Measurements from ENCODE around the gene YTHDF2. TPM values are rescaled to one million over a fixed set of nuclear protein-coding genes. Genes with fewer than 3 reads are reported as not detected.

YTHDF2 gene
- total and polyA plus RNA-seq, 2 of the 13 experiments (the other 11 are each of a cell fraction or from before 2014, with no cell fraction given), result 48.4 to 59.6 TPM

DNA sequence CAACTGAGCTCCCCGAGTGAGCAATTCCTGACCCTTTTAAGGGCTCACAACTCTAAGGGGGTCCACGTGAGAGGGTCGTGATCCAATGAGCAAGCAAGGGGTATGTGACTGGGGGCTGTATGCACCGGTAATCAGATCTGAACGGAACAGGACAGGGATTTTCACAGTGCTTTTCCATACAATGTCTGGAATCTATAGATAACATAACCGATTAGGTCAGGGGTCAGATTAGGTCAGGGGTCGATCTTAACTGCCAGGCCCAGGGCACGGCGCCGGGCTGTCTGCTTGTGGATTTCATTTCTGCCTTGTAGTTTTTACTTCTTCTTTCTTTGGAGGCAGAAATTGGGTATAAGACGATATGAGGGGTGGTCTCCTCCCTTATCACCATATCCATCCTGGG is 44.6 kb downstream of the YTHDF2 start (continued):
- TF ChIP-seq SKIL (CRISPR knock-in tag; IDR thresholded peaks at IDR 0.05; ENCODE audit: borderline replicate concordance) (no peak), TOPORS (CRISPR knock-in tag; IDR thresholded peaks at IDR 0.05) (no peak), NR2F1 (CRISPR knock-in tag; IDR thresholded peaks at IDR 0.05) (peak in 1 of 2 experiments; percentile 45; a peak in 1 of 4 replicates), SALL1 (CRISPR knock-in tag; IDR thresholded peaks at IDR 0.05) (0 out of 2 replicates have a peak, but pooled peaks have one; percentile 5), RXRA (CRISPR knock-in tag; IDR thresholded peaks at IDR 0.05) (no peak), NR2C2 (CRISPR knock-in tag; IDR thresholded peaks at IDR 0.05; ENCODE audit: borderline replicate concordance) (0 out of 2 replicates have a peak, but pooled peaks have one; percentile 47), ZNF260 (CRISPR knock-in tag; IDR thresholded peaks at IDR 0.05; ENCODE audit: borderline replicate concordance, low read depth) (no peak), ZNF484 (CRISPR knock-in tag; IDR thresholded peaks at IDR 0.05; ENCODE audit: borderline replicate concordance, low read depth) (no peak)

DNA sequence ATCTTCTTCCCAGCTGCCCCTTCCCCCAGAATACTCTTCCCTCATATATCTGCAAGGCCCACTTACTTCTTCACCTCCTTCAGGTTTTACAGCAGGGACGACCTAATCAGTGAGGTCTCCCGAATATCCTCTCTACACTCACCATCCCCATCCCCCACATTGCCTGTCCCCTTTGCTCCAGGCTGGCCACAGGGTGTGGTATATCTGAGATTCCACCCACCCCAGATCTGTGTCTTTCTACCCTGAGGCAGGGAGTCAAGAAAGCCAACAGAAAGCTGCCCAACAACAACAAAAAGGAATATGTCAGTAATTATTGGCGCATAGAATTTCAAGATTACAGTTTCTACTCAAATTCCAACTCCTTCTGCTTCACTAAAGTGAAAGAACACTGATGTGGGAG is 45.3 kb downstream of the YTHDF2 start:
- FAIRE-seq (no peak), ATAC-seq (peak; percentile 34), DNase-seq (ENCODE audit: low spot score) (no peak)
- H3K4me1 ChIP-seq (ENCODE audit: insufficient read depth, low read length), result peaks cover 49% of the 10 kb centered on the region
- TF ChIP-seq, protein P1, sequence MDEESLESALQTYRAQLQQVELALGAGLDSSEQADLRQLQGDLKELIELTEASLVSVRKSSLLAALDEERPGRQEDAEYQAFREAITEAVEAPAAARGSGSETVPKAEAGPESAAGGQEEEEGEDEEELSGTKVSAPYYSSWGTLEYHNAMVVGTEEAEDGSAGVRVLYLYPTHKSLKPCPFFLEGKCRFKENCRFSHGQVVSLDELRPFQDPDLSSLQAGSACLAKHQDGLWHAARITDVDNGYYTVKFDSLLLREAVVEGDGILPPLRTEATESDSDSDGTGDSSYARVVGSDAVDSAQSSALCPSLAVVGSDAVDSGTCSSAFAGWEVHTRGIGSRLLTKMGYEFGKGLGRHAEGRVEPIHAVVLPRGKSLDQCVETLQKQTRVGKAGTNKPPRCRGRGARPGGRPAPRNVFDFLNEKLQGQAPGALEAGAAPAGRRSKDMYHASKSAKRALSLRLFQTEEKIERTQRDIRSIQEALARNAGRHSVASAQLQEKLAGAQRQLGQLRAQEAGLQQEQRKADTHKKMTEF (CRISPR knock-in tag; IDR thresholded peaks at IDR 0.05), result no peak
- TF ChIP-seq ZFAT (CRISPR knock-in tag; conservative IDR thresholded peaks at IDR 0.05), result no peak
- WGBS (ENCODE audit: low lambda C conversion rate), result 38% methylated on average over 3 of the region's 3 CpGs
- no peak overlapping the region for H3K27ac ChIP-seq (ENCODE audit: extremely low read length, insufficient read depth, low read length)
- POLR2A ChIA-PET, result no interaction called here
- H3K9ac ChIP-seq (ENCODE audit: insufficient read depth, low read depth, low read length), result 0 out of 2 replicates have a peak overlapping the region, but pooled peaks have one; percentile 38
- H2AFZ ChIP-seq (ENCODE audit: low read length), result peak overlapping the region; percentile 38
- H3K9me3 ChIP-seq (ENCODE audit: low read length), result no peaks in the 10 kb centered on the region
- H3K27me3 ChIP-seq (ENCODE audit: control insufficient read depth in 1 of 2, insufficient read depth in 2 of 2, low read length in 2 of 2), result peaks cover 0 to 13% of the 10 kb centered on the region in 2 experiments; a peak in 2 of 5 replicates
- no peaks in the 10 kb centered on the region for H4K20me1 ChIP-seq (ENCODE audit: insufficient read depth, low read length)
- H3K4me3 ChIP-seq (replicated peaks in 1 of 3; ENCODE audit: insufficient read depth in 1 of 3, low read depth in 2 of 3, low read length in 3 of 3), result peak overlapping the region; percentile 37 to 64 (median 53); a peak in 5 of 6 replicates
- in situ Hi-C loops (cut with HindIII; ENCODE audit: extremely low pct_ligation_motif_present, low pct_unique_long_range_greater_than_20kb) (loop anchor here (25.0 kb wide), 1 partner anchor 255 kb away; no protein-coding TSS in a partner anchor), intact Hi-C loops (cut with micrococcal nuclease; ENCODE audit: unreplicated experiment) (no loop called here)
- CTCF ChIA-PET (ENCODE audit: low intra/inter-chr PET ratio, low total read pairs), result no interaction called here
- no peaks in the 10 kb centered on the region for H3K79me2 ChIP-seq (ENCODE audit: insufficient read depth, low read length)
- H3K4me2 ChIP-seq (ENCODE audit: low read depth, low read length), result peak overlapping the region; percentile 75
- H3K36me3 ChIP-seq (replicated peaks in 1 of 2; ENCODE audit: control insufficient read depth in 1 of 2, insufficient read depth in 2 of 2, low read length in 2 of 2), result no peaks in the 10 kb centered on the region
- BruUV-seq (replicated peaks), result no TSS peak

Data from HepG2 (cell line).